HG03097 (cell line): ENCODE data around the gene OR1G1.
"Not testable (repeated sequence)": the region's sequence is repeated elsewhere in the genome, so short reads cannot be mapped to it uniquely, and the experiment has no call there.

ENCODE experiments used
- ATAC-seq: cut with Tn5 transposase; IDR thresholded peaks from one replicate; pipeline ENCODE4 v1.9.1; 2021; ENCODE audit not compliant: unreplicated experiment, low FRiP score

OR1G1 gene

DNA sequence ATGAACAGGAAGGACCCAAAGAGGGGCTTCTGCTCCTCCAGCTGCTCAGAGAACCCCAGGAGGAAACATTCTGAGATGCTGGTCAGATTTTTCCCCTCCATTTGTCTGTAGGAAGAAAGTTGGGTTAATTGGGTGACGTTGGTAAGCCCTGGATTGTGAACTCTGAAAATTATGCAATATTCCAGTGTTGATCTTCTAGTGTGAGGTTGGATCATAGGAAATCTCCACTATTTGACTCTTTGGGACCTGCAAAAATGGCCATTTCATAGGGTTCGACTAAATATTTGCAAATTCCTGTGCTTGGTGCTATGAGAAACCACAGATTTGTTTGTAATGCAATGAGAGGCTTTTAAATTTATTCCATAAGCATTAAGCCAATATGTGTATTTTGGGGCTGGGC is at the start of gene OR1G1:
OR1G1 (minus strand) TSS at position 101 of the 400 bp plus-strand sequence; CDS start at position 101, 0 bp downstream.
- ATAC-seq, result no peak

DNA sequence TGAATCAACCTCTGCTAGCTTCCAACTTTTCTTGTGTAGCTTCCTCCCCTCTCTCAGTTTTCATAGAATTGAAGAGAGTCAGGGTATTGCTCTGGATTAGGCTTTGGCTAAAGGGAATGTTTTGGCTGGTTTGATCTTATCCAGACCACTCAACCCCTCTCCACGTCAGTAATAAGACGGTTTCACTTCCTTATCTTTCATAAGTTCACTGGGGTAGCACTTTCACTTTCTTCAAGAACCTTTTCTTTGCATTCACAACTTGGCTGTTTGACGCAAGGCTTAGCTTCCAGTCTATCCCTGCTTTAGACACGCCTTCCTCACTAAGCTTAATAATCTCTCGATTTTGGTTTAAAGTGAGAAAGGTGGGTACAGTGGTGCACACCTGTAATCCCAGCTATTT is 40.2 kb upstream of the OR1G1 start:
- no peak for ATAC-seq

DNA sequence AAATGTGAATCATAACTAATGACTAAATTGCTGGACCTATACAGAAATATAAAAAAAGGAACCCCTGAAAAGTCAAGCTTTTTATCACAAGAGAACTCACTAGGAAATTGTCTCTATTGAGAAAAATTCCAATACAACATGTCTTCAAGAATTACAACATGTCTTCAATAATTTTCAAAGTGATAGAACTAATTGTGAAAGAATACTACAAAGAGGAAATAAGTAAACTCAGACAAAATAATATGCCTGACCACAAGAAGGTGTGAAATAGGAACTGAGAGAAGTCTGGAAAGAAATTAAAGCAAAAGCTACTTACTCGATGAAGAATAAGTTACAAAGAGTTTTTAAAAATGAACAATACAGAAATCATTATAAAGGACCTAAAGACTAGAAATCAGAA is 29.9 kb upstream of the OR1G1 start:
- no peak for ATAC-seq

DNA sequence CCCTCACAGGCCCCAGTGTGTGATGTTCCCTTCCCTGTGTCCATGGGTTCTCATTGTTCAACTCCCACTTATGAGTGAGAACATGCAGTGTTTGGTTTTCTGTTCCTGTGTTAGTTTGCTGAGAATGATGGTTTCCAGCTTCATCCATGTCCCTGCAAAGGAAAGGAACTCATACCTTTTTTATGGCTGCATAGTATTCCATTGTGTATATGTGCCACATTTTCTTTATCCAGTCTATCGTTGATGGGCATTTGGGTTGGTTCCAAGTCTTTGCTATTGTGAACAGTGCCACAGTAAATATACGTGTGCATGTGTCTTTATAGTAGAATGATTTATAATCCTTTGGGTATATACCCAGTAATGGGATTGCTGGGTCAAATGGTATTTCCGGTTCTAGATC is 10.1 kb upstream of the OR1G1 start:
- ATAC-seq, result not testable (repeated sequence)

DNA sequence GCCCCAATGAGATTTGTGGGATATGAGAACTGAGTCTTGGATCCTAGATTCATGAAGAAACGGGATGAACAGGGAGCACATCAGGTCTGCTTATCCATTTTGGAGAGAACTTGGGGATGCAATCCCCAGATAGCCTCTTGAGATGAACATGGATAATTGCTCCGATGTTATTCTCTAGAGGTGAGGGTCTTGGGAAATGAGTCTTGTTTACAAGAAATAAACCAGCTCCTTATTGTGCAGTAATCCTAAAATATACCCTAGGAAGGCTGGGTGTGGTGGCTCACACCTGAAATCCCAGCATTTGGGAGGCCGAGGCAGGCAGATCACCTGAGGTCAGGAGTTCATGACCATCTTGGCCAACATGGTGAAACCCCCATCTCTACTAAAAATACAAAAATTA is 23.0 kb downstream of the OR1G1 start, which contains the start of gene OR1D2:
OR1D2 (minus strand) TSS at position 101 of the 400 bp plus-strand sequence. CDS start 11,426 bp downstream, outside the sequence.
- ATAC-seq, result no peak
